Esophagus muscularis mucosa (tissue), 4 donors: Measurements from ENCODE around the gene GRIK4. TPM values are rescaled to one million over a fixed set of nuclear protein-coding genes. Genes with fewer than 3 reads are reported as not detected.
"Not testable (repeated sequence)": the region's sequence is repeated elsewhere in the genome, so short reads cannot be mapped to it uniquely, and the experiment has no call there.

Source experiments
- DNase-seq: peaks from one replicate; pipeline ENCODE4 v3.0.0-alpha.2; 2017; ENCODE audit errors: extremely low spot score
- H3K27ac ChIP-seq, 4 donors: fragments of 200-600 bp; sonication (generic); replicated peaks in 1 of 4; 1 replicate in 3 of 4; 2 replicates in 1 of 4; pipeline ENCODE4 v1.5.1; 2016 to 2019; ENCODE audit warnings: mild to moderate bottlenecking in 1 of 4
- H3K27me3 ChIP-seq, 4 donors: fragments of 200-600 bp; sonication (generic); one replicate each; pipeline versions ENCODE4 v1.5.1 to v1.6.0; 2016 to 2019
- H3K36me3 ChIP-seq, 4 donors: fragments of 200-600 bp; sonication (generic); one replicate each; pipeline ENCODE4 v1.5.1; 2016 to 2019
- H3K4me1 ChIP-seq, 4 donors: fragments of 200-600 bp; sonication (generic); one replicate each; pipeline ENCODE4 v1.5.1; 2016 to 2019
- H3K4me3 ChIP-seq, 4 donors: fragments of 200-600 bp; sonication (generic); 1 replicate in 2 of 4; 2 replicates in 2 of 4; pipeline ENCODE4 v1.5.1; 2016 to 2019; ENCODE audit warnings: mild to moderate bottlenecking in 4 of 4, moderate library complexity in 1 of 4
- H3K9me3 ChIP-seq, 4 donors: fragments of 200-600 bp; sonication (generic); 1 replicate in 3 of 4; 2 replicates in 1 of 4; pipeline ENCODE4 v1.5.1; 2016 to 2019
- EP300 ChIP-seq: sonication (generic); formaldehyde crosslinking; IDR thresholded peaks from one replicate; pipeline ENCODE4 v1.6.1; 2017; ENCODE audit warnings: antibody characterized with exemption
- POLR2A ChIP-seq: fragments of 450-650 bp; IDR thresholded peaks from one replicate; pipeline ENCODE4 v1.6.1; 2017; ENCODE audit warnings: antibody characterized with exemption, moderate library complexity, mild to moderate bottlenecking, low read depth
- POLR2AphosphoS5 ChIP-seq, 2 donors: sonication (generic); formaldehyde crosslinking; IDR thresholded peaks; one replicate each; pipeline ENCODE4 v1.6.1; 2017; ENCODE audit warnings: antibody characterized with exemption in 2 of 2
- WGBS: methylation state at CpG from one replicate; pipeline ENCODE4 v1.1.5; 2018; 5-methylcytosine and 5-hydroxymethylcytosine counted together
- intact Hi-C: fragments of 100-400 bp; cut with DNase I; formaldehyde crosslinking; loops from one replicate; pipeline ENCODE4 v1.15.1; 2023
- total RNA-seq, 4 donors: library from RNA; depleted of rRNA; stranded (reverse); fragments of >200 nt; gene quantifications; one replicate each; pipeline versions ENCODE4 v1.1.0 to v1.2.1, GENCODE V29; 2016
- TF ChIP-seq, protein P1 (sequence below), 3 experiments: fragments of 200-600 bp in 2 of 3; fragments of 450-650 bp in 1 of 3; sonication (generic) in 2 of 3; IDR thresholded peaks; one replicate each; pipeline ENCODE4 v1.5.1; 2017 to 2019; ENCODE audit warnings: antibody characterized with exemption in 3 of 3, mild to moderate bottlenecking in 2 of 3, moderate library complexity in 1 of 3

GRIK4 gene
- total RNA-seq, 4 donors from 2014 or later: 0.13 to 0.83 (median 0.43) TPM

DNA sequence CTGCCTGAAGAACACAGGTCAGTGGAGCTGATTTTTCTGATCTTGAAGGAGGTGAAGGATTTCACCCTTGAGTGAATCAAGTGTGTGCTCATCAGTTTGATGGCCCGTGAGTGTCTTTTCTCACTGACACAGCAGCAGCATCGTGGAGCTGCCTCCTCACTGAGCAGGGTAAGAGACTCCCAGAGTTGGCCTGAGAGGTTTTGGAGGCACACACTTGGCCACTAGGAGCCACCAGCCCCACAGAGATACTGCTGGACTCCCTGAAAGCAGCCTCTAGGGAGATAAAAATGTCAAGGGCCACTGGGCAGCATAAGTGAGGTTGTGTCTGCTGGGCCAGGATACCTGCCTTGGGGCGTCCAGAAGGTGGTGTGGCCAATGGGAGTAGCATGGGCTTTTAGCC, 245.4 kb downstream of the GRIK4 start:
- no peak overlapping the region for H3K27ac ChIP-seq
- TF ChIP-seq, protein P1, sequence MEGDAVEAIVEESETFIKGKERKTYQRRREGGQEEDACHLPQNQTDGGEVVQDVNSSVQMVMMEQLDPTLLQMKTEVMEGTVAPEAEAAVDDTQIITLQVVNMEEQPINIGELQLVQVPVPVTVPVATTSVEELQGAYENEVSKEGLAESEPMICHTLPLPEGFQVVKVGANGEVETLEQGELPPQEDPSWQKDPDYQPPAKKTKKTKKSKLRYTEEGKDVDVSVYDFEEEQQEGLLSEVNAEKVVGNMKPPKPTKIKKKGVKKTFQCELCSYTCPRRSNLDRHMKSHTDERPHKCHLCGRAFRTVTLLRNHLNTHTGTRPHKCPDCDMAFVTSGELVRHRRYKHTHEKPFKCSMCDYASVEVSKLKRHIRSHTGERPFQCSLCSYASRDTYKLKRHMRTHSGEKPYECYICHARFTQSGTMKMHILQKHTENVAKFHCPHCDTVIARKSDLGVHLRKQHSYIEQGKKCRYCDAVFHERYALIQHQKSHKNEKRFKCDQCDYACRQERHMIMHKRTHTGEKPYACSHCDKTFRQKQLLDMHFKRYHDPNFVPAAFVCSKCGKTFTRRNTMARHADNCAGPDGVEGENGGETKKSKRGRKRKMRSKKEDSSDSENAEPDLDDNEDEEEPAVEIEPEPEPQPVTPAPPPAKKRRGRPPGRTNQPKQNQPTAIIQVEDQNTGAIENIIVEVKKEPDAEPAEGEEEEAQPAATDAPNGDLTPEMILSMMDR (IDR thresholded peaks at IDR 0.05): no peak
- TF ChIP-seq POLR2A (no peak), EP300 (no peak)
- WGBS: 96% methylated on average over 3 of the region's 3 CpGs
- DNase-seq: peak; percentile 78
- H3K36me3 ChIP-seq: no peaks in the 10 kb centered on the region
- no peak overlapping the region for H3K4me3 ChIP-seq
- H3K4me1 ChIP-seq: no peaks in the 10 kb centered on the region
- intact Hi-C loops: no loop called here
- H3K9me3 ChIP-seq: no peaks in the 10 kb centered on the region
- H3K27me3 ChIP-seq: no peaks in the 10 kb centered on the region

GRCh38 chr11:120759046-120759445, 247.5 kb downstream of the GRIK4 start:
- Histone ChIP-seq H3K4me1 (no peaks in the 10 kb centered on the region), H3K36me3 (no peaks in the 10 kb centered on the region), H3K27ac (no peak overlapping the region), H3K27me3 (no peaks in the 10 kb centered on the region), H3K9me3 (no peaks in the 10 kb centered on the region), H3K4me3 (no peak overlapping the region)
- intact Hi-C loops: no loop called here
- TF ChIP-seq POLR2AphosphoS5 (IDR thresholded peaks at IDR 0.05): no peak
- no peak for TF ChIP-seq POLR2A
- WGBS: 59% methylated on average over 2 of the region's 2 CpGs
- DNase-seq: peak; percentile 83

DNA sequence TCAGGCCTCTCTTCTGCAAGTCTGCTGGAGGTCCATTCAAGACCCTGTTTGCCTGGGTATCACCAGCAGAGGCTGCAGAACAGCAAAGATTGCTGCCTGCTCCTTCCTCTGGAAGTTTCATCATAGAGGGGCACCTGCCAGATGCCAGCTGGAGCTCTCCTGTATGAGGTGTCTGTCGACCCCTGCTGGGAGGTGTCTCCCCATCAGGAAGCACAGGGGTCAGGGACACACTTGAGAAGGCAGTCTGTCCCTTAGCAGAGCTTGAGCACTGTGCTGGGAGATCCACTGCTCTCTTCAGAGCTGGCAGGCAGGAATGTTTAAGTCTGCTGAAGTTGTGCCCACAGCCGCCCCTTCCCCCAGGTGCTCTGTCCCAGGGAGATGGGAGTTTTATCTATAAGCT, 254.2 kb downstream of the GRIK4 start:
- H3K27ac ChIP-seq, H3K36me3 ChIP-seq, H3K4me3 ChIP-seq, H3K4me1 ChIP-seq, intact Hi-C loops: not testable (repeated sequence)
- no CpG with 5 or more reads among the region's 2 CpGs for WGBS
- Histone ChIP-seq H3K27me3 (peaks cover 0 to 16% (median 0%) of the 10 kb centered on the region in 4 donors), H3K9me3 (peaks cover 0 to 16% (median 0%) of the 10 kb centered on the region in 4 donors)
- DNase-seq: peak; percentile 8

DNA sequence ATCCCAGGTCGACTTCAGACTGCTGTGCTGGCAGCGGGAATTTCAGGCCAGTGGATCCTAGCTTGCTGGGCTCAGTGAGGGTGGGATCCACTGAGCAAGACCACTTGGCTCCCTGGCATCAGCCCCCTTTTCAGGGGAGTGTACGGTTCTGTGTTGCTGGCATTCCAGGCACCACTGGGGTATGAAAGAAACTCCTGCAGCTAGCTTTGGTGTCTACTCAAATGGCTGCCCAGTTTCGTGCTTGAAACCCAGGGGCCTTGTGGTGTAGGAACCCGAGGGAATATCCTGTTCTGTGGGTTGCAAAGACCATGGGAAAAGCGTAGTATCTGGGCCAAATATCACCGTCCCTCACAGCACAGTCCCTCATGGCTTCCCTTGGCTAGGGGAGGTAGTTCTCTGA, 254.8 kb downstream of the GRIK4 start:
- Histone ChIP-seq H3K4me1 (no peaks in the 10 kb centered on the region), H3K36me3 (no peaks in the 10 kb centered on the region), H3K9me3 (peaks cover 0 to 16% (median 0%) of the 10 kb centered on the region in 4 donors), H3K27ac (no peak overlapping the region), H3K4me3 (no peak overlapping the region), H3K27me3 (peaks cover 0 to 16% (median 0%) of the 10 kb centered on the region in 4 donors)
- DNase-seq: peak; percentile 21
- intact Hi-C loops: no loop called here
- TF ChIP-seq EP300 (no peak), POLR2A (no peak), POLR2AphosphoS5 (IDR thresholded peaks at IDR 0.05) (no peak)
- TF ChIP-seq, protein P1 (IDR thresholded peaks at IDR 0.05): no peak
- WGBS: 74% methylated on average over 3 of the region's 7 CpGs

- Histone ChIP-seq H3K9me3 (peaks cover 0 to 16% (median 0%) of the 10 kb centered on the region in 4 donors), H3K4me1 (no peaks in the 10 kb centered on the region), H3K27me3 (peaks cover 0 to 23% (median 0%) of the 10 kb centered on the region in 4 donors), H3K4me3 (no peak overlapping the region), H3K36me3 (no peaks in the 10 kb centered on the region), H3K27ac (no peak overlapping the region)
- 81% methylated on average over 2 of the region's 2 CpGs for WGBS
- intact Hi-C loops: no loop called here
- TF ChIP-seq EP300: no peak
- TF ChIP-seq POLR2AphosphoS5 (IDR thresholded peaks at IDR 0.05): no peak
- TF ChIP-seq, protein P1 (IDR thresholded peaks at IDR 0.05): no peak
- TF ChIP-seq POLR2A: no peak
- no peak for DNase-seq
Observed at GRCh38 chr11:120768949-120769348, 257.4 kb downstream of the GRIK4 start.

- H3K36me3 ChIP-seq: no peaks in the 10 kb centered on the region
- TF ChIP-seq POLR2AphosphoS5 (IDR thresholded peaks at IDR 0.05): no peak
- TF ChIP-seq, protein P1 (IDR thresholded peaks at IDR 0.05): no peak
- no peak for TF ChIP-seq POLR2A
- no peak for TF ChIP-seq EP300
- H3K27ac ChIP-seq: no peak overlapping the region
- H3K27me3 ChIP-seq: peaks cover 0 to 23% (median 0%) of the 10 kb centered on the region in 4 donors
- peaks cover 0 to 16% (median 0%) of the 10 kb centered on the region in 4 donors for H3K9me3 ChIP-seq
- no peak overlapping the region for H3K4me3 ChIP-seq
- H3K4me1 ChIP-seq: no peaks in the 10 kb centered on the region
- WGBS: 90% methylated on average over 1 of the region's 1 CpG
- intact Hi-C loops: no loop called here
- peak; percentile 53 for DNase-seq
Observed at GRCh38 chr11:120769906-120770305, 258.4 kb downstream of the GRIK4 start.
